HG02588 (cell line): ENCODE measurements around the gene UFSP1.

ENCODE experiments used
- ATAC-seq: cut with Tn5 transposase; IDR thresholded peaks from one replicate; pipeline ENCODE4 v1.9.1; 2021; ENCODE audit warnings: mild to moderate bottlenecking, moderate library complexity; ENCODE audit not compliant: unreplicated experiment

Gene UFSP1

GRCh38 chr7:100882785-100883526 lies 6.6 kb downstream of the UFSP1 start:
- no peak for ATAC-seq

- ATAC-seq = no peak
Observed at GRCh38 chr7:100882201-100882600, 7.3 kb downstream of the UFSP1 start.

- no peak for ATAC-seq
Observed at GRCh38 chr7:100881136-100881535, 8.4 kb downstream of the UFSP1 start.

- no peak for ATAC-seq
Observed at GRCh38 chr7:100880645-100881044, 8.9 kb downstream of the UFSP1 start.

DNA sequence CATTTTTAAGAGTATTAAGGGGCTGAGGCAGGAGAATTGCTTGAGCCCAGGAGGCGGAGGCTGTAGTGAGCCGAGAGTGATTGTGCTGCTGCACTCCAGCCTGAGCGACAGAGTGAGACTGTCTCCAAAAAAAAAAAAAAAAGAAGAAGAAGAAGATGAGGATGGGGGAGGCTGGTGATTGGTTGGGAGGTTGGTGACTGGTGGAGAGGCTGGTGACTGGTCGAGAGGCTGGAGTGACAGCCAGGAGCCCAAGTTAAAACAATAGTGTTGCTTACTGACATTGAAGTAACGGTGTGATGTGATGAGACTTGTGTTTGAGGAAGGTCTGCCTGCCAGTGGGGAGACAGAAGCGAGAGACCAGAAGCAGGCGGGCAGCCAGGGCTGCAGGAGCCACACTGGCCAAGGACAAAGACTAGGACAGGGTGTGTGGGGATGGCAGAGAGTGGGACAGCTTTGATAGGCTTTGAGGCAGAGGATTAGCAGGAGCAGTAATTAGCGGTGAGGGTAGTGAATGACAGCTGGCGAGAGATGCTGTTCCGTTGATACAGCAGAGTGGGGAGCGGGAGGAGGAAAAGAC lies 9.7 kb downstream of the UFSP1 start:
- ATAC-seq = no peak

DNA sequence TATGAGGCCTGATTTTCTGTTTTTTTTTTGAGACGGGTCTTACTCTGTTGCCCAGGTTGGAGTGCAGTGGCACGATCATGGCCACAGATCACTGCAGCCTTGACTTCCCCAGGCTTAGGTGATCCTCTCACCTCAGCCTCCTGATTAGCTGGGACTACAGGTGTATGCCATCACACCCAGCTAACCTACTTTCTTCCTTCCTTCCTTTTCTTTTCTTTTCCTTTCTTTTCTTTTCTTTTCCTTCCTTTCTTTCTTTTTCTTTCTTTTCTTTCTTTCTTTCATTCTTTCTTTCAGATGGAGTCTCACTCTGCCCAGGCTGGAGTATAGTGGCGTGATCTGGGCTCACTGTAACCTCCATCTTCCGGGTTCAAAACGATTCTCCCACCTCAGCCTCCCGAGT lies 10.8 kb downstream of the UFSP1 start:
- no peak for ATAC-seq

GRCh38 chr7:100878013-100878412 lies 11.5 kb downstream of the UFSP1 start:
- ATAC-seq = no peak

DNA sequence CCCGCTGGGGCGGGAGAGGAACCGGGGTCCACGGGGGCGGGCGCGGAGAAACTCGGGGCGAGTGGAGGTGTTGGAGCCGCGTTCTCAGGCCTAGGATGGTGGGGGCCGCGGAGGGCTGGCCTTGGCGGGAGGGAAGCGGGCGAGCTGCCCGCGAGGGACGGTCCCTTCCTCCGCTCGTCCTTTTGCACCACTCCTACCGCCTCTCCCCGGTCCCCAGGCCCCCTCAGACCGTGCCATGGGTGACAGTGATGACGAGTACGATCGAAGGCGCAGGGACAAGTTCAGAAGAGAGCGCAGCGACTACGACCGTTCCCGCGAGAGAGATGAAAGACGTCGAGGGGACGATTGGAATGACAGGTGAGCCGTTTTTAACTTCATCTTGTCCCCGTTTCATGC lies 14.2 kb downstream of the UFSP1 start:
- peak; percentile 35 for ATAC-seq

DNA sequence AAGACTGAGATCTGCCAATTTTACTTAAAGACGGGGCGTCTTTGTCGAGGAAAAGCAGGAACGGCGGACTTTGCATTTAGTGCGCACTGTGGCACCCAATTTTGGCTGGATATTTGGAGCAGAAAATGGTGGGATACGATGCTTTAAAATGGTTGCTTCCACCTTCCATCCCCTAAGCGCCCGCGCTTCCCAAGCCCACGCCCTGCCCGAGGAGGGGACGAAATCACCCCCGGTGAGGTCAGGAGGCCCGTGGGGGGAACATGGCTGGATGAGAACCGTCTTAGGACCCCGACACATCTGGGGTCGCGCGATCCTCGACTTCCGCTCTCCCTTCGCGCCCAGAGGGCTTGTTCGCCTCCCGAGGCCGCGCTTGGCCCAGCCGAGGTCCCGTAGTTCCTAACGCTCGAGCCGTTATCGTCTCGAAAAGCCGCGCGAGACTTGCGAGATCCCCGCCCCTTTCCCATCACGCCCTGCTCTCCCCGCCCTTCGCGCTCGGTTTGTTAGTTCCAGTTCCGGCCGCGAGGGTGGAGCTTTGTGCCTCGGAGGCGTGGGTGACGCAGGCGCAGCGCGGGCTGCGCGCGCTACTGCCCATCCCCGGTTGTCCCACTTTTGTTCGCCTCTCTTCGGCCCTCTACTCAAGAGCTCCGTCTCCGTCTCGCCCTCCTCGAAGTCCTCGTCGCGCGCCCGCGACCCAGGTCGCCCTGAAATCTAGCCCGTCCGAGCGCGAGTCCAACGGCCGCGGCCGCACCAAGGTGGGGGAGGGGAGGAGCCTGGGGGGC lies 14.7 kb downstream of the UFSP1 start, which contains the start of gene SRRT:
SRRT (plus strand) TSS at position 527 of the 779 bp plus-strand sequence. CDS start 488 bp downstream, outside the sequence.
- peak; percentile 85 for ATAC-seq

DNA sequence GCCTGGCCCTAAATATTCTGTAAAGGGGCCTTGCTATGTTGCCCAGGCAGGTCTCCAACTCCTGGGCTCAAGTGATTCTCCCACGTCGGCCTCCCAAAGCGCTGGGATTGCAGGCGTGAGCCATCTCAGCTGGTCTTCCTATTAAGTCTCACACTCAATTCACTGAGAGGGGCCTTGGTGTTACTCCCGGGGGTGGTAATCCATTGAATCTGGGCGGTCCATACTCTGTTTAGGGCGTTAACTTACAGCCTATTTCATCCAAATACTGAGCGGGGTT lies 15.3 kb downstream of the UFSP1 start:
- no peak for ATAC-seq

GRCh38 chr7:100873599-100874299 lies 15.8 kb downstream of the UFSP1 start:
- no peak for ATAC-seq

- peak; percentile 13 for ATAC-seq
Observed at GRCh38 chr7:100867776-100868485, 21.6 kb downstream of the UFSP1 start.

DNA sequence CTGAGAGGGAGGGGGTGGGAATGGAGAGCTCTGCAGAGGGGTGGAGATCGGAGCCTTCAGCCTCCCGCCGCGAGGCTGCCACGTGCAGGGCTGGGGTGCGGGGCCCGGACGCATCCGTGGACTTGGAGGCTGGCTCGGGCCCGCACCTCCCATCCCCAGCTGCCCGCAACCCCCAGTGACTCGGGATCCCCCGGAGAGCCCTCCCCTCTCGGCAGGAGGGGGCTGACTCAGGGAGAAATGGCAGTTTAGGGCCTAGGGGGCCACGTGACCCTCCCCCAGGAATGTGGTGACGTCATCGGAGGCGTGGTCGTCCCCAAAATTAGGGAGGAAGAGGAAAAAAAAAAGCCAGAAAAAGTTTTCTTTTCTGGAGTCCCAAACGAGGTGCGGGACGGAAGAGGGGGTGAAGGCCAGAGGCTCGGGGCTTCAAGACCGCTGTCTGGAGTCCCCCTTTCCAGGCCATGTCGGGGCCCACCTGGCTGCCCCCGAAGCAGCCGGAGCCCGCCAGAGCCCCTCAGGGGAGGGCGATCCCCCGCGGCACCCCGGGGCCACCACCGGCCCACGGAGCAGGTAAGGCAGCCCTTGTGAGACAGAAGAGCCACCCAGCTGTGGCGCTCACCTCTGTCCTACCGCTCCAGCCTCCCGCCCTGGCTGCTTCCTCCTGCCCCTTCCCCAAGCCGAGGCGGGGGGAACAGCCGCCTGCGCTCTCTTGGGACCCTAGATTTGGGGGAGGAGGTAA lies 22.3 kb downstream of the UFSP1 start, which contains the start of gene TRIP6:
TRIP6 (plus strand) TSS at position 348 of the 736 bp plus-strand sequence; CDS start at position 459, 111 bp downstream.
- peak; percentile 41 for ATAC-seq

- ATAC-seq = no peak
Observed at GRCh38 chr7:100866729-100867039, 22.8 kb downstream of the UFSP1 start.

- ATAC-seq = no peak
Observed at GRCh38 chr7:100865938-100866728, 23.4 kb downstream of the UFSP1 start.

DNA sequence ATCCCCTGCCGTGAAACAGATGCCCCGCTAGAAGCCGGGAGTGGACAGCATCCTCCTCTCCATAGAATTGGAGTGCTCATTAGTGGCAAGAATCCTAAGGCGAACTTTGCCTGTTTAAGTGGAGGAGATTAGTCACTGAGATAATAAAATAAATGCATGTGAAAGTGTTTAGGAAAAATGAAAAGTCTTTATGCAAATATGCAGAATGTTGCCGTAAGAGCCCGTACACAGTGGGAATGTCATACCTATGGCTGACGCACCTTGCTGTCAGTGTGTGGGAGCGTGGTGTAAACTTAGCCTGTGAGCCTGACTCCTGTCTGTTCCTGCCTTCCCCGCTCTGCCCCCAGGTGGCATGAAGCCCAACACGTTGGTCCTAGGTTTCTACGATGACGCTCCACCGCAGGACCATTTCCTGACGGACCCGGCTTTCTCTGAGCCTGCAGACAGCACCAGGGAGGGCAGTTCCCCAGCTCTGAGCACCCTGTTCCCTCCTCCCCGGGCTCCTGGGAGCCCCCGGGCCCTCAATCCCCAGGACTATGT lies 24.1 kb downstream of the UFSP1 start:
- no peak for ATAC-seq

DNA sequence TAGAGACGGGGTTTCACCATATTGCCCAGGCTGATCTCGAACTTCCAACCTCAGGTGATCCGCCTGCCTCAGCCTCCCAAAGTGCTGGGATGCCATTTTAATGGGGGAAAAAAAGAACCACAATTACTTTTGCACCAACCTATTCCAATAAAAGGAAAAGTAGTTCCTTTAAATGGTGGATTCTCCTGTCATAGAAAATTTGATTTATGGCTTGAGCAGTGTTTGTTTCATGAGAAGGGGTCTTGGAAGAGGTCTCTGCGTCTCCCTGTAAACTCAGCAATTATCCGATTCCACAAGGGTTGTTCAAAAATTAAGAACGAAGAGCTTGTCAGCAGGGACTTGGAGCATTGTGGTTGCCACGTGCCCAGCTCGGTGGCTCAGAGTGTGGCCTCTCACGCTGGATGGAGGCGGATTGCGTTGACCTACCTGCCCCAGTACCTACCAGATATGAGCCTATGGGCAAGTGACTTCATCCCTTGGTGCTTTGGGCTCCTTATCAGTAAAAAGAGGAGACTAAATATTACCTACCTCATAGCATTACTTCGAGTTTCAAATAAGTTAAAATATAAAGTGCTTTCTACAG lies 25.2 kb downstream of the UFSP1 start:
- no peak for ATAC-seq

- no peak for ATAC-seq
Observed at GRCh38 chr7:100863406-100863950, 26.0 kb downstream of the UFSP1 start.

- no peak for ATAC-seq
Observed at GRCh38 chr7:100861616-100861985, 27.9 kb downstream of the UFSP1 start.
